Activated CD8-positive, alpha-beta T cell treated with anti-CD3 and anti-CD28 coated beads, Interleukin-2, amount 10 ng/mL, durations not matched to agents 7 days and 5 days (primary cell): Measurements from ENCODE around the gene ELL. TPM values are rescaled to one million over a fixed set of nuclear protein-coding genes. Genes with fewer than 3 reads are reported as not detected.

Experiments
- ATAC-seq: fragments of 150-1000 bp; cut with Tn5 transposase; one replicate; pipeline ENCODE4 v1.10.0; 2021; ENCODE audit warnings: moderate library complexity
- CTCF ChIA-PET: fragments of 350-600 bp; sonication (Branson Sonifier 250); formaldehyde crosslinking; loops from one replicate; lab custom pipeline; 2021; ENCODE audit warnings: antibody characterized with exemption; lab: Charles Lee
- POLR2A ChIA-PET: fragments of 350-600 bp; sonication (Branson Sonifier 250); formaldehyde crosslinking; loops from one replicate; lab custom pipeline; 2021; ENCODE audit warnings: antibody characterized with exemption; lab: Charles Lee
- DNase-seq: peaks from one replicate; pipeline ENCODE4 v3.0.0-alpha.2; 2020
- H3K27ac Mint-ChIP-seq: one replicate; pipeline ENCODE4 v1.8.0; 2021; ENCODE audit warnings: mild to moderate bottlenecking, mixed read lengths
- H3K27me3 Mint-ChIP-seq: one replicate; pipeline ENCODE4 v1.8.0; 2021; ENCODE audit warnings: low read depth, mixed read lengths
- H3K36me3 Mint-ChIP-seq: one replicate; pipeline ENCODE4 v1.8.0; 2021; ENCODE audit warnings: low read depth, mixed read lengths
- H3K4me1 Mint-ChIP-seq: one replicate; pipeline ENCODE4 v1.8.0; 2021; ENCODE audit warnings: low read depth, mixed read lengths
- H3K4me3 Mint-ChIP-seq: one replicate; pipeline ENCODE4 v1.8.0; 2021; ENCODE audit warnings: mild to moderate bottlenecking, mixed read lengths
- H3K9me3 Mint-ChIP-seq: one replicate; pipeline ENCODE4 v1.8.0; 2022; ENCODE audit warnings: mixed read lengths; ENCODE audit not compliant: insufficient read depth
- total RNA-seq, 2 experiments: library from RNA; stranded (reverse); gene quantifications; one replicate each; pipeline ENCODE4 v1.2.3, GENCODE V29; 2021

ELL gene
- total RNA-seq, 2 experiments from 2014 or later = 20.8 to 22.3 TPM

DNA sequence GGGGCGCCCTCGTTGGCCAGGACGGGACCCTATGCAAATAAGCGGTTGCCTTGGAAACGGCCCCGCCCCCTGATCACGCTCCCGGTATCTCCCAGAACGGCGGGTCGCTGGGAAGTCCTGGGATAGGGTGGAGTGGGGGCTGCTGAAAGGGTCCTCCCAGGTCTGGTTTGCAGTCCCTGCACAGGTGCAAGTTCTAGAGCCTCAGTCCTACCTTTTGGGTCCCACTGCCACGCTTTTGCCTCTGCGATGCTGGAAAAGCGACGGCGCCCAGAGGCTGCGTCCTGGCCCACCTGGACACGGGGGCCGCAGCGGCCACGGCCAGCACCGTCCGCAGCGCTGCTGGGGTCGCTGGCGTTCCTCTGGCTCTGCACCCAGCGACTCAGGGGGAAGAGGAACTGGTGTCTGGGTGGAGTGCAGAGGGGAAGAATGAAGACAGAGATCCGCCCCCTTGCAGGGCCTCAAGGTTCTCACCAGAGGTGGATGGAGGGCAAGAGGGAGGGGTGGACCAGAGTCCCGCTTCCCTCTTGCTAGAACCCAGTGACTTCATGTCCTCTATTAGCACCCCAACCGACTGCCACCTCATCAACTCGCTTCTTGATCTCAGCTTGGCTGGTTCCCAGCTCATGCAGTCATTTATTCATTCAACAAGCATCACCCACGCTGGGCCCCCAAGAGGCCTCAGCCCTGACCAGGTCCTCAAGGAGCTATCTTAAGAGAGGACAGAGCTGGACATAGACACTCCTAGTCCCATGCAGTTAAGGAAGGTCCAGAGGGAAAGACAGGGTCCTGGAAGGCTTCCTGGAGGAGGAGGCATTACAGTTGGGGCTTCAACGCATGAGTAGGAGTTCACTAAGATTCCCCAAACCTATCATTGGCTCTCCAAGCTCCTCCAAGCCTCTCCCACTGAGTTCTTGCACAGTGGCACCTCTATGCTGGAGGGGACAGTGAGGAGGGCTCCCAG lies 124.3 kb downstream of the ELL start, which contains the start of gene LRRC25:
Gene LRRC25, minus strand, starts transcription at position 381 of the 961 bp plus-strand sequence. CDS start 659 bp downstream, outside the sequence.
- ChIA-PET CTCF (interaction anchor here (0.6 to 2.4 kb wide), 2 partner anchors 9 to 18 kb away, joined by 3 to 18 read pairs; no protein-coding TSS in a partner anchor), POLR2A (no interaction called here)
- H3K27ac Mint-ChIP-seq = no peak within 1 kb of the TSS
- H3K4me1 Mint-ChIP-seq = peaks cover 23% of the 10 kb centered on the region
- H3K36me3 Mint-ChIP-seq = no peaks in the 10 kb centered on the region
- ATAC-seq = peak; percentile 67
- DNase-seq = peak; percentile 46
- peaks cover 16% of the 10 kb centered on the region for H3K27me3 Mint-ChIP-seq
- peak within 1 kb of the TSS; percentile 12 for H3K4me3 Mint-ChIP-seq
- no peaks in the 10 kb centered on the region for H3K9me3 Mint-ChIP-seq

DNA sequence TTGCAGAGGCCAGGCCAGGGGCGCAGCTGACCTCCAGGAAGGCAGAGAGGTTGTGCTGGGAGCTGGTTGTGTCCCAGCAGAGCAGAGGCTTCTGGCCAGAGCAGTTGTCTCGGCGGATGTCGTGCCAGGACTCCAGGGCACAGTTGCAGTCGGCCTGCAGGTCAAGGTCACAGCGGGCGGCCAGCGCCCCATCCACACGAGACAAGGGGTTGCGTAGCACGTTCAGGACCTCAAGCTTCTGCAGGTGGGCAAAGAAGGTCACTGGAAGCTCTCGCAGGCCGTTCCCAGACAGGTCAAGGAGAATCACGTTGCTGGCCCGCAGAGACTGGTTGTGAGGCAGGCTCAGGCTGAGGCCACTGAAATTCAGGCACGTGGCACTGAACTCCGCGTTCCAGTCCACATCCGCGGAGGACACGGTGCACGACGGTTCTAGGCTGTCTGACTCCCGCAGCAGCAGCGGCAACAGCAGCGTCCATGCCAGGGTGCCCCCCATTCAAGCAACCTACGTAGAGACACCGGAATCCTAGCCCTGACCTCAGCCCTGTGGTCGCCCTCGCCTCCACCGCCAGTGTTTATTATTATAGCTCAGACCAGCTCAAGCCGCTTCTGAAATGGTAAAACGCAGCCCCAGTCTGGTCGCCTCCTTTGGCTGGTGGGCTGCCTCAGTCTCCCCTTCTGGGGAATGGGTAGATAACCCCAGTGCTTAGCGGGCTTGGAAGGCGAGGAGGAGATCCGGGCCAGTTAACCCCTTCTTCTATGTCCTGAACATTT lies 125.2 kb downstream of the ELL start:
- DNase-seq = no peak
- no peaks in the 10 kb centered on the region for H3K36me3 Mint-ChIP-seq
- POLR2A ChIA-PET = no interaction called here
- ATAC-seq = no peak
- H3K4me1 Mint-ChIP-seq = peaks cover 23% of the 10 kb centered on the region
- H3K27ac Mint-ChIP-seq = no peak overlapping the region
- CTCF ChIA-PET = interaction anchor here (0.9 to 2.4 kb wide), 3 partner anchors 8 to 141 kb away, joined by 3 to 18 read pairs (median 6); a partner anchor contains a TSS
- H3K27me3 Mint-ChIP-seq = peaks cover 19% of the 10 kb centered on the region
- H3K4me3 Mint-ChIP-seq = no peak overlapping the region
- H3K9me3 Mint-ChIP-seq = no peaks in the 10 kb centered on the region

DNA sequence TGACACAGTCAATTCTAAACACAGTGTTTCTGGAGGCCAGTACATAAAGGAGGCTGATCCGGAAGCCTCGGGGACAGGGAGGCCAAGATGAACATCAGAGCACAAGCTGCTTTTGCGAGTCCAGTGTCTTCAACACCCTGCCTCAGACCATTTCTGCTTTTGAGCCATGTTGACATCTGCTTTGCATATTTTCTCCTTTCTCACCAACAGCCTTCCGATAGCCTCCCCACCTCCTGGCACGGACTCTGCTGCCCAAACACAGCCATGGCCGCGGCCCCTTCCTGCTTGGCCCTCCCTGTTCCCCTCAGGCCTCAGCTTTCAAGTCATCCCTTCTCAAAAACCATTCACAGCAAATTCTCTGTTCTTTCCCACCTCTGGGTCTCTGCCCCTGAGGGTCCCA lies 128.0 kb downstream of the ELL start:
- DNase-seq = no peak
- no peaks in the 10 kb centered on the region for H3K36me3 Mint-ChIP-seq
- CTCF ChIA-PET = interaction anchor here (1.1 kb wide), 1 partner anchor 16 kb away, joined by 3 read pairs; no protein-coding TSS in a partner anchor

DNA sequence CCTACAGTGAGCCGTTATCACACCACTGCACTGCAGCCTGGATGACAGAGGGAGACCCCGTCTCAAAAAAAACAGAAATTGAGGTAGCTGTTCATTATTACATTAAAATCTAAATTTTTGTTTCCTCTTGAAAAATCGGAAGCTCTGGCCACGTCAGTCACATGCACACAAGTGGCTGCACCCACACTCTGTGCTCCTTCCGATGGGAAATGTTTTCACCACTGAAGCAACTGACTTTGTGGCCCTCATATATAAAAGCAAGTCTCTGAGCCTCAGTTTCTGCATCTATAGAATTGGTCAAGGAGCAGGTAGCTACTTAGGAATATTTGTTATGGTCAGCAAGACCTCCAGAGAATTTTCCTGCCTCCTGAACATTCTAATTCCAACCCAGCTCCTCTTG lies 128.9 kb downstream of the ELL start:
- peaks cover 36% of the 10 kb centered on the region for H3K27me3 Mint-ChIP-seq
- no peak overlapping the region for H3K4me3 Mint-ChIP-seq
- CTCF ChIA-PET = interaction anchor here (1.0 to 8.0 kb wide), 2 partner anchors 19 to 49 kb away, joined by 3 to 122 read pairs; no protein-coding TSS in a partner anchor
- H3K36me3 Mint-ChIP-seq = no peaks in the 10 kb centered on the region
- H3K4me1 Mint-ChIP-seq = peaks cover 15% of the 10 kb centered on the region
- no peaks in the 10 kb centered on the region for H3K9me3 Mint-ChIP-seq
- ATAC-seq = no peak
- DNase-seq = no peak
- POLR2A ChIA-PET = interaction anchor here (1.1 to 1.7 kb wide), 2 partner anchors 10 to 19 kb away, joined by 3 to 5 read pairs; no protein-coding TSS in a partner anchor
- no peak overlapping the region for H3K27ac Mint-ChIP-seq

More for the DNA sequence above, 128.0 kb downstream of the ELL start:
- Mint-ChIP-seq H3K27me3 (peaks cover 35% of the 10 kb centered on the region), H3K27ac (no peak overlapping the region), H3K4me1 (peaks cover 9% of the 10 kb centered on the region), H3K4me3 (no peak overlapping the region), H3K9me3 (no peaks in the 10 kb centered on the region)
- POLR2A ChIA-PET = interaction anchor here (1.7 kb wide), 1 partner anchor 10 kb away, joined by 5 read pairs; no protein-coding TSS in a partner anchor
- no peak for ATAC-seq

Other genes starting within 250 kb of the ELL start
- 1 to 10 TPM; 3.7 to 4.2 TPM for gene IQCN, start 247.6 kb downstream of the ELL start, total RNA-seq
- 100 to 1,000 TPM; 462 to 469 TPM for gene JUND, start 240.4 kb downstream of the ELL start, total RNA-seq
- 100 to 1,000 TPM; 199 to 215 TPM for gene LSM4, start 199.0 kb downstream of the ELL start, total RNA-seq
- gene PGPEP1, start 181.5 kb downstream of the ELL start, total RNA-seq = 10 to 100 TPM; 30.1 to 34.5 TPM
- not detected for gene GDF15, start 135.9 kb downstream of the ELL start, total RNA-seq
- under 1 TPM; 0.53 to 0.68 TPM for gene LRRC25, start 124.4 kb downstream of the ELL start, total RNA-seq
- 100 to 1,000 TPM; 198 to 204 TPM for gene SSBP4, start 102.7 kb downstream of the ELL start, total RNA-seq
- gene ISYNA1, start 83.9 kb downstream of the ELL start, total RNA-seq = 10 to 100 TPM; 26.7 to 33.5 TPM
- gene FKBP8, start 21.5 kb upstream of the ELL start, total RNA-seq = 100 to 1,000 TPM; 245 to 247 TPM
- 100 to 1,000 TPM; 101 to 108 TPM for gene KXD1, start 35.8 kb upstream of the ELL start, total RNA-seq
- 1,000 to 10,000 TPM; 1,452 to 1,556 TPM for gene UBA52, start 49.8 kb upstream of the ELL start, total RNA-seq
- gene REX1BD, start 66.7 kb upstream of the ELL start, total RNA-seq = 10 to 100 TPM; 91.5 to 98.7 TPM
- gene CRLF1, start 84.7 kb upstream of the ELL start, total RNA-seq = not detected
- not detected for gene TMEM59L, start 90.8 kb upstream of the ELL start, total RNA-seq
- 10 to 100 TPM; 13.2 to 13.4 TPM for gene KLHL26, start 115.0 kb upstream of the ELL start, total RNA-seq
- gene CRTC1, start 161.6 kb upstream of the ELL start, total RNA-seq = 1 to 10 TPM; 7.0 to 8.0 TPM